Astrocyte (in vitro differentiated cells and primary cell): ENCODE data around the gene FANK1. TPM values are rescaled to one million over a fixed set of nuclear protein-coding genes. Genes with fewer than 3 reads are reported as not detected.

Experiments
- DNase-seq: peaks from one replicate; pipeline ENCODE4 v3.0.0-alpha.2; 2010; ENCODE audit warnings: low read depth
- FAIRE-seq: peaks from 2 replicates; lab custom pipeline; 2011; peaks lifted over from hg19 to GRCh38; lab: Jason Lieb, UNC
- H2AFZ ChIP-seq: 2 replicates; pipeline ENCODE4 v1.6.0; 2012; ENCODE audit warnings: low read depth, low read length, inconsistent platforms
- H3K27ac ChIP-seq: 2 replicates; pipeline ENCODE4 v1.5.1; 2011; ENCODE audit warnings: low read depth, low read length, inconsistent platforms
- H3K27me3 ChIP-seq: 2 replicates; pipeline ENCODE4 v1.6.0; 2011; ENCODE audit warnings: low read length, inconsistent platforms; ENCODE audit not compliant: insufficient read depth
- H3K36me3 ChIP-seq: 2 replicates; pipeline ENCODE4 v1.5.1; 2011; ENCODE audit warnings: low read length, inconsistent platforms; ENCODE audit not compliant: insufficient read depth
- H3K4me1 ChIP-seq: 2 replicates; pipeline ENCODE4 v1.5.1; 2011; ENCODE audit warnings: low read length, inconsistent platforms; ENCODE audit not compliant: insufficient read depth
- H3K4me2 ChIP-seq: 2 replicates; pipeline ENCODE4 v1.6.0; 2012; ENCODE audit warnings: low read length, inconsistent platforms
- H3K4me3 ChIP-seq: 2 replicates; pipeline ENCODE4 v1.5.1; 2011; ENCODE audit warnings: low read depth, mild to moderate bottlenecking, low read length, inconsistent platforms; ENCODE audit not compliant: insufficient read depth
- H3K79me2 ChIP-seq: 2 replicates; pipeline ENCODE4 v1.6.0; 2012; ENCODE audit warnings: mild to moderate bottlenecking, low read length, inconsistent platforms; ENCODE audit not compliant: insufficient read depth
- H3K9ac ChIP-seq: 2 replicates; pipeline ENCODE4 v1.6.0; 2012; ENCODE audit warnings: mild to moderate bottlenecking, low read length, inconsistent platforms
- H3K9me3 ChIP-seq: 2 replicates; pipeline ENCODE4 v1.5.1; 2012; ENCODE audit warnings: low read depth, mild to moderate bottlenecking, low read length, inconsistent platforms; ENCODE audit not compliant: insufficient read depth
- H4K20me1 ChIP-seq: 2 replicates; pipeline ENCODE4 v1.6.0; 2012; ENCODE audit warnings: low read length, inconsistent platforms; ENCODE audit not compliant: insufficient read depth
- H3K27ac Mint-ChIP-seq: one replicate; pipeline ENCODE4 v1.8.0; 2021; ENCODE audit warnings: mild to moderate bottlenecking, mixed read lengths; ENCODE audit not compliant: unreplicated experiment
- H3K27me3 Mint-ChIP-seq: one replicate; pipeline ENCODE4 v1.8.0; 2021; ENCODE audit warnings: low read depth, mixed read lengths; ENCODE audit not compliant: unreplicated experiment
- H3K36me3 Mint-ChIP-seq: one replicate; pipeline ENCODE4 v1.8.0; 2021; ENCODE audit warnings: low read depth, mixed read lengths; ENCODE audit not compliant: unreplicated experiment
- H3K4me1 Mint-ChIP-seq: one replicate; pipeline ENCODE4 v1.8.0; 2021; ENCODE audit warnings: low read depth, mixed read lengths; ENCODE audit not compliant: unreplicated experiment
- H3K4me3 Mint-ChIP-seq: one replicate; pipeline ENCODE4 v1.8.0; 2021; ENCODE audit warnings: mild to moderate bottlenecking, moderate library complexity, mixed read lengths; ENCODE audit not compliant: unreplicated experiment
- H3K9me3 Mint-ChIP-seq: one replicate; pipeline ENCODE4 v1.8.0; 2021; ENCODE audit warnings: mild to moderate bottlenecking, mixed read lengths; ENCODE audit not compliant: unreplicated experiment
- CTCF ChIP-seq: IDR thresholded peaks from 2 replicates; pipeline ENCODE4 v1.5.1; 2011; ENCODE audit warnings: low read depth, mild to moderate bottlenecking, inconsistent platforms, low read length, moderate library complexity; ENCODE audit not compliant: insufficient read depth
- EZH2 ChIP-seq: IDR thresholded peaks from 2 replicates; pipeline ENCODE4 v1.6.1; 2012; ENCODE audit warnings: mild to moderate bottlenecking, low read length, inconsistent platforms; ENCODE audit not compliant: insufficient read depth
- total RNA-seq: library from RNA; stranded (reverse); gene quantifications from 2 replicates; pipeline ENCODE4 v1.2.1, GENCODE V29; 2021

Gene FANK1
- total RNA-seq, 1 donor from 2014 or later = 9.7 TPM

GRCh38 chr10:125992254-125992653, 95.9 kb downstream of the FANK1 start:
- Histone ChIP-seq H3K4me2 (no peak overlapping the region), H3K4me1 (peaks cover 6% of the 10 kb centered on the region), H3K36me3 (no peaks in the 10 kb centered on the region), H3K27ac (no peak overlapping the region), H2AFZ (no peak overlapping the region), H3K79me2 (no peaks in the 10 kb centered on the region), H3K4me3 (no peak overlapping the region), H4K20me1 (no peaks in the 10 kb centered on the region), H3K9me3 (no peaks in the 10 kb centered on the region), H3K9ac (no peak overlapping the region), H3K27me3 (no peaks in the 10 kb centered on the region)
- H3K27me3 Mint-ChIP-seq = no peaks in the 10 kb centered on the region
- H3K4me1 Mint-ChIP-seq = peaks cover 20% of the 10 kb centered on the region
- DNase-seq = no peak
- TF ChIP-seq EZH2 (no peak), CTCF (no peak)
- FAIRE-seq = no peak
- H3K27ac Mint-ChIP-seq = peak overlapping the region; percentile 89
- peaks cover 8% of the 10 kb centered on the region for H3K9me3 Mint-ChIP-seq
- H3K36me3 Mint-ChIP-seq = peaks cover 23% of the 10 kb centered on the region
- no peak overlapping the region for H3K4me3 Mint-ChIP-seq

GRCh38 chr10:125994601-125995000, 98.2 kb downstream of the FANK1 start:
- H3K36me3 Mint-ChIP-seq = peaks cover 11% of the 10 kb centered on the region
- Histone ChIP-seq H3K9ac (no peak overlapping the region), H3K27ac (no peak overlapping the region), H3K79me2 (no peaks in the 10 kb centered on the region), H3K4me3 (no peak overlapping the region), H3K4me2 (no peak overlapping the region), H3K27me3 (no peaks in the 10 kb centered on the region), H3K9me3 (no peaks in the 10 kb centered on the region), H3K4me1 (peaks cover 6% of the 10 kb centered on the region), H2AFZ (no peak overlapping the region), H4K20me1 (no peaks in the 10 kb centered on the region), H3K36me3 (no peaks in the 10 kb centered on the region)
- peaks cover 24% of the 10 kb centered on the region for H3K4me1 Mint-ChIP-seq
- no peak overlapping the region for H3K4me3 Mint-ChIP-seq
- no peak for FAIRE-seq
- no peak for TF ChIP-seq EZH2
- TF ChIP-seq CTCF = no peak
- H3K27ac Mint-ChIP-seq = no peak overlapping the region
- H3K9me3 Mint-ChIP-seq = peaks cover 8% of the 10 kb centered on the region
- H3K27me3 Mint-ChIP-seq = no peaks in the 10 kb centered on the region
- no peak for DNase-seq

GRCh38 chr10:125995726-125996304, 99.5 kb downstream of the FANK1 start:
- Mint-ChIP-seq H3K9me3 (no peaks in the 10 kb centered on the region), H3K4me1 (peaks cover 26% of the 10 kb centered on the region), H3K36me3 (peaks cover 2% of the 10 kb centered on the region), H3K27me3 (no peaks in the 10 kb centered on the region), H3K27ac (no peak overlapping the region), H3K4me3 (no peak overlapping the region)
- Histone ChIP-seq H3K9me3 (no peaks in the 10 kb centered on the region), H3K9ac (no peak overlapping the region), H3K27me3 (no peaks in the 10 kb centered on the region), H2AFZ (no peak overlapping the region), H3K79me2 (no peaks in the 10 kb centered on the region), H3K36me3 (no peaks in the 10 kb centered on the region), H3K4me2 (no peak overlapping the region), H3K4me1 (peaks cover 6% of the 10 kb centered on the region), H3K4me3 (no peak overlapping the region), H4K20me1 (no peaks in the 10 kb centered on the region), H3K27ac (no peak overlapping the region)
- FAIRE-seq (no peak), DNase-seq (no peak)
- TF ChIP-seq CTCF = no peak
- TF ChIP-seq EZH2 = no peak
